Measurements from ENCODE around the gene S100P. TPM values are rescaled to one million over a fixed set of nuclear protein-coding genes. Genes with fewer than 3 reads are reported as not detected.
A peak's percentile ranks its signal among the peaks of the same experiment; 100 is the strongest.

The S100P gene
- total and polyA plus RNA-seq, 9 donors = 0.37 to 2.1 (median 0.86) TPM; not detected in 3

DNA sequence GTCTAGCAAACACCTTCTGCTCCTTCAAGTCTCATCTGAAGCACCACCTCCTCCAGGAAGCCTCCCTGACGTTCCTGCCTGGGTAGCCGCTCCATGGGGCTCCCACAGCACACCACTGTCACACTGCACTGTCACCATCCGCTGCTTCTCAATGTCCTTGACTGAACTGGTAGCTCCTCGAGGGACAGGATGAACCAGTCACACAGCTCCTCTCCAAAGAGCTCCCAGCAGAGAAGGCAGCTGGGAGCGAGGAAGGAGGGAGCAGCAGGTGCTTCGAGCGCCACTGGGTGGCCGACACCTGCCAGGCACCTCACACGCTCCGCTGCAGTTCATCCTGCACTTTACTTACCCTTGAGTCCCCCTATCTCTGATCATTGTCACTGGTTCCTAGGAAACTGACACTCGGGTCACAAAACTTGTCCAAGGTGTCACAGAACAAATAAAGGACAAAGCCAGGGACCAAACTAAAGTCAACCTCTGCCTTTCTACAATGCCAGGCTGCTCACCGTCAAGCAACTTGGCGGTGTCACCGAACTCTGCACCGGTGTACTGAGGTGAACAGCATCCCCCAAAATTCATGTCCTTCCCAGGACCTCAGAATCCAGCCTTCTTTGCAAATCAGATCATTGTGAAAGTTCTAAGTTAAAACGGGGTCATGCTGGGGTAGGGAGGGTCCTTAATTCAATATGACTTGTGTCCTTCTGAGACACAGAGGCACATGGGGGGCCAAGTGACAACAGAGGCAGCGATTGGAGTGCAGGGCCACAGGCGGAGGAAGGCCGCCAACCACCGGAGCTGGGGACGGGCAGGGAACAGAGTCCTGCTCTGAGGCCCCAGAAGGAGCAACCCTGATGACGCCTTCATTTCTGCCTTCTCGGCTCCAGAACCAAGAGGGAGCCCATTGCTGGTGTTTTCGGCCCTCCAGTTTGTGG is 5.5 kb upstream of the S100P start:
- Histone ChIP-seq H3K36me3 (no peaks in the 10 kb centered on the region), H3K4me1 (ENCODE audit: insufficient read depth) (peaks cover 2% of the 10 kb centered on the region), H3K9me3 (no peaks in the 10 kb centered on the region), H3K27me3 (no peaks in the 10 kb centered on the region), H3K27ac (no peak overlapping the region), H3K4me3 (no peak overlapping the region)
- intact Hi-C loops (cut with DNase I) = no loop called here
- no peak for DNase-seq
- TF ChIP-seq, protein P1, sequence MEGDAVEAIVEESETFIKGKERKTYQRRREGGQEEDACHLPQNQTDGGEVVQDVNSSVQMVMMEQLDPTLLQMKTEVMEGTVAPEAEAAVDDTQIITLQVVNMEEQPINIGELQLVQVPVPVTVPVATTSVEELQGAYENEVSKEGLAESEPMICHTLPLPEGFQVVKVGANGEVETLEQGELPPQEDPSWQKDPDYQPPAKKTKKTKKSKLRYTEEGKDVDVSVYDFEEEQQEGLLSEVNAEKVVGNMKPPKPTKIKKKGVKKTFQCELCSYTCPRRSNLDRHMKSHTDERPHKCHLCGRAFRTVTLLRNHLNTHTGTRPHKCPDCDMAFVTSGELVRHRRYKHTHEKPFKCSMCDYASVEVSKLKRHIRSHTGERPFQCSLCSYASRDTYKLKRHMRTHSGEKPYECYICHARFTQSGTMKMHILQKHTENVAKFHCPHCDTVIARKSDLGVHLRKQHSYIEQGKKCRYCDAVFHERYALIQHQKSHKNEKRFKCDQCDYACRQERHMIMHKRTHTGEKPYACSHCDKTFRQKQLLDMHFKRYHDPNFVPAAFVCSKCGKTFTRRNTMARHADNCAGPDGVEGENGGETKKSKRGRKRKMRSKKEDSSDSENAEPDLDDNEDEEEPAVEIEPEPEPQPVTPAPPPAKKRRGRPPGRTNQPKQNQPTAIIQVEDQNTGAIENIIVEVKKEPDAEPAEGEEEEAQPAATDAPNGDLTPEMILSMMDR (IDR thresholded peaks at IDR 0.05) = no peak
- TF ChIP-seq EP300 (IDR thresholded peaks at IDR 0.05) = no peak
- no peak for TF ChIP-seq POLR2A (IDR thresholded peaks at IDR 0.05)
- WGBS, 3 donors = 87 to 90% (median 89%) methylated on average over 24 of the region's 24 CpGs

DNA sequence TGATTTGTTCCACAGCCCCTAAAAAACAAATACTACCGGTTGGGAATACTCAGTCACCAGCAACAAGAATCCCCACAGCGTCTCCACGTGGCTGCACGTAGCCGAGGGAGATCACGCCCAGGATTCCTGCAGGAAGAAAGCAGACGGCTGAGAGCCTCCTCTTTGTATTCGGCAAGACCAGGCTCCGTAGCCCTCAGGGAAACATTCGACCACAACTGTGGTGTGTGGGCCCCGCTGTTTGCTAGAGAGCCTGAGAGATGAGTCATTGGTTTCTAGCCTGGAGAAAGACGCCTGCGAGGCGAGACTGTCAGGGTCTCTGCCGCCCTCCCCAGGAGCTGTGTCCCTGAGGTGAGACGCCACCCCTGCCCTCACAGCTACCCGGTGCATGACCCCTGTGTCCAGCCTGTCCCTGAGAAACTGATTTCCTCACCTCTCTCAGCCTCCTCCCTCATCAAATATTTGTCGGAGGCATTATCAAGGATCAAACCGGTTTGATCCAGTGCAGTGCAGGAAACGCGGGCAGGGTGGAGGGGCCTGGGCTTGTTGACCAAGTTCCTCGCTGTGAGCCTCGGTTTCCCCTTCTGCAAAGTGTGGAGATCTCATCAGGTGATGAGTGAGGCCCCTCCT is 4.7 kb upstream of the S100P start:
- DNase-seq = peak in 4 of 5 donors; percentile 43 to 64 (median 56)
- Histone ChIP-seq H3K36me3 (no peaks in the 10 kb centered on the region), H3K27me3 (no peaks in the 10 kb centered on the region), H3K9me3 (no peaks in the 10 kb centered on the region), H3K4me1 (ENCODE audit: insufficient read depth) (peaks cover 2% of the 10 kb centered on the region), H3K27ac (no peak overlapping the region), H3K4me3 (no peak overlapping the region)
- intact Hi-C loops (cut with DNase I) = no loop called here
- TF ChIP-seq, protein P1 (IDR thresholded peaks at IDR 0.05) = no peak
- TF ChIP-seq EP300 (IDR thresholded peaks at IDR 0.05) (no peak), POLR2A (IDR thresholded peaks at IDR 0.05) (no peak)
- 17 to 39% (median 20%) methylated on average over 23 of the region's 23 CpGs for WGBS, 3 donors

DNA sequence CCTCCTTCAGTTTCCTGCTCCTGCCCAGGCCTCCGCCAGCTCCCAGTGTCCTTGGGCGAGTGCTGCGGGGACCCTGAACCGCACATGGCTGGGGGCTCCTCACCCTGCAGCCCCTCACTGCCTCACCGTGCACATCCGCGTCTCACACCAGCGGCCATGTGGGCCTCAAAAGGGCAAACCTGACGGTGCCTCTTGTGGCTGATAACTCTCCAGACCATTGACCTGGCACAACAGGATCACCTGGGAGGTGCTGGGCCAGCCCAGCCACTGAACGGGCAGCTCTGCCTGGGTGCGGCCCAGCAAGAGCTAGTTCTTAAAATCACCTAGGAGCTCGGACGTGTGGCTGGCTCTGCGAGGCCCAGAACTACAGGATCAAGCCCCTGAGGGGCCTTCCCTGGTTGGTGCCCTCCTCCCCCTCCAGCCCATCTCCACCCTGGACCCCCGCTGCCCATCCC is 4.1 kb upstream of the S100P start:
- TF ChIP-seq, protein P1 (IDR thresholded peaks at IDR 0.05) = no peak
- TF ChIP-seq POLR2A (IDR thresholded peaks at IDR 0.05) (no peak), EP300 (IDR thresholded peaks at IDR 0.05) (no peak)
- no peak for DNase-seq
- H3K9me3 ChIP-seq = no peaks in the 10 kb centered on the region
- no peaks in the 10 kb centered on the region for H3K27me3 ChIP-seq
- H3K4me1 ChIP-seq (ENCODE audit: insufficient read depth) = peaks cover 2% of the 10 kb centered on the region
- H3K4me3 ChIP-seq = no peak overlapping the region
- 78 to 87% (median 79%) methylated on average over 14 to 15 of the region's 15 CpGs for WGBS, 3 donors
- H3K36me3 ChIP-seq = no peaks in the 10 kb centered on the region
- no peak overlapping the region for H3K27ac ChIP-seq
- intact Hi-C loops (cut with DNase I) = no loop called here

DNA sequence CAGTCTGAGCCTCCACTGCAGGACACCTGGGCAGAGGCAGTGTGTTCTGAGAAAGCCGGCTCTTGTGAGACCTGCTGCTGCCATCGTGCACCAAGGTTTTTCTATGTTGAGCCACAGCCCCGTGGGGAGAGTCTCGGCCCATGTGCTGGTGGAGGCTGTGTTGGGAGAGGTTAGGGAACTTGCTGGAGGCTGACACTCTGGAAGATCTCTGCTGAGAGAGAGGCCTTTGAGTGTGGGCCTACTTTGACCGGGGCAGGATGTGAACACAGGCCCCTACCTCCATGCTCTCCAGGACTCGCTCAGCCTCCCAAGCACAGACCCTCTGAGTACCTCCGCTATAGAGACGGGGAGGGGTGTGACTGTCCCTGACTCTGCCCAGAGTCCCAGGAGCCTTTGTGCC is 1.3 kb upstream of the S100P start:
- intact Hi-C loops (cut with DNase I) = no loop called here
- WGBS, 3 donors = 76 to 88% (median 87%) methylated on average over 8 of the region's 8 CpGs
- DNase-seq = no peak
- no peak overlapping the region for H3K27ac ChIP-seq
- H3K4me3 ChIP-seq = no peak overlapping the region
- H3K4me1 ChIP-seq (ENCODE audit: insufficient read depth) = peaks cover 2% of the 10 kb centered on the region
- no peaks in the 10 kb centered on the region for H3K9me3 ChIP-seq
- no peaks in the 10 kb centered on the region for H3K27me3 ChIP-seq
- TF ChIP-seq, protein P1 (IDR thresholded peaks at IDR 0.05) = no peak
- TF ChIP-seq EP300 (IDR thresholded peaks at IDR 0.05) (no peak), POLR2A (IDR thresholded peaks at IDR 0.05) (no peak)
- no peaks in the 10 kb centered on the region for H3K36me3 ChIP-seq

Data from ovary (tissue), 9 donors.